GM12864 (cell line): ENCODE measurements around the gene RAG2.

Experiments used
- DNase-seq: peaks from one replicate; pipeline ENCODE4 v3.0.0-alpha.2; 2011; ENCODE audit warnings: low read depth
- H3K4me3 ChIP-seq: 2 replicates; pipeline ENCODE4 v1.5.1; 2011; ENCODE audit warnings: mild to moderate bottlenecking, low read depth, low read length, control low read depth
- TF ChIP-seq, protein P1 (sequence below): IDR thresholded peaks from 2 replicates; pipeline ENCODE4 v1.5.1; 2011; ENCODE audit warnings: low read depth, mild to moderate bottlenecking, moderate library complexity, low read length, control low read depth, inconsistent platforms; ENCODE audit errors: missing control alignments

The RAG2 gene

DNA sequence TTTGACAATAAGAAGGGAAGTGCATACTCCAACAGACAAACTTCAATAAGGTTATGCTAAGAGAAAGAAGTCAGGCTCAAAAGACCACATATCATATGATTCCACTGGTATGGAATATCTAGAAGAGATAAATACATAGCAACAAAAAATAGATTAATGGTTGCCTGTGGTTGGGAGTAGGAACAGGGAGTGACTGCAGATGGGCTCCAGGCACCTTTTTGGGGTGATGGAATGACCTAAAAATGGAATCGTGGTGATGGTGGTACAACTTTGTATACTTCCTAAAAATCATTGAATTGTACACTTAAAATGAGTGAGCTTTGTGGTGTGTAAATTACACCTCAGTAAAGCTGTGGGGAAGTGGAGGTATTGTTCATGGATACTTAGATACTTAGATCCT lies 29.0 kb upstream of the RAG2 start:
- TF ChIP-seq, protein P1, sequence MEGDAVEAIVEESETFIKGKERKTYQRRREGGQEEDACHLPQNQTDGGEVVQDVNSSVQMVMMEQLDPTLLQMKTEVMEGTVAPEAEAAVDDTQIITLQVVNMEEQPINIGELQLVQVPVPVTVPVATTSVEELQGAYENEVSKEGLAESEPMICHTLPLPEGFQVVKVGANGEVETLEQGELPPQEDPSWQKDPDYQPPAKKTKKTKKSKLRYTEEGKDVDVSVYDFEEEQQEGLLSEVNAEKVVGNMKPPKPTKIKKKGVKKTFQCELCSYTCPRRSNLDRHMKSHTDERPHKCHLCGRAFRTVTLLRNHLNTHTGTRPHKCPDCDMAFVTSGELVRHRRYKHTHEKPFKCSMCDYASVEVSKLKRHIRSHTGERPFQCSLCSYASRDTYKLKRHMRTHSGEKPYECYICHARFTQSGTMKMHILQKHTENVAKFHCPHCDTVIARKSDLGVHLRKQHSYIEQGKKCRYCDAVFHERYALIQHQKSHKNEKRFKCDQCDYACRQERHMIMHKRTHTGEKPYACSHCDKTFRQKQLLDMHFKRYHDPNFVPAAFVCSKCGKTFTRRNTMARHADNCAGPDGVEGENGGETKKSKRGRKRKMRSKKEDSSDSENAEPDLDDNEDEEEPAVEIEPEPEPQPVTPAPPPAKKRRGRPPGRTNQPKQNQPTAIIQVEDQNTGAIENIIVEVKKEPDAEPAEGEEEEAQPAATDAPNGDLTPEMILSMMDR, result no peak
- H3K4me3 ChIP-seq, result no peak overlapping the region
- DNase-seq, result no peak

DNA sequence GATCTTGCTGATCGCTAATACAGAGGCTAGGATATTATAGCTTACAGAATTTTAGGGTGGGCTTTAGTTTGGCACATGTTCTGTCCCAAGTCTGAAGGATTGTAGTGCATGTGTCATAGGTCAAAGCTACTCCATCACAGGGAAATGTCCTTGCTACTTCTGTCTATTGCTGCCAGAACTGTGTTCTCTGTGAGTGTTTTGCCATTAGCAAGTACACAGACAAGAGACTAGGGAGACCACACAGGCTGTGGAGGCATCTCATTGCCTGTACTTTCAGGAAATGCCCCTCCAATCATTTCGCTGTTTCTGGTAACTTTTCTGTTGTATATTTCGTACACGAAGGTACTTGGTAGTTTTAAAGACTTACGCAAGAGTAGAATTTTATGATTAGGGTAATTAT lies 25.5 kb upstream of the RAG2 start:
- no peak for DNase-seq

DNA sequence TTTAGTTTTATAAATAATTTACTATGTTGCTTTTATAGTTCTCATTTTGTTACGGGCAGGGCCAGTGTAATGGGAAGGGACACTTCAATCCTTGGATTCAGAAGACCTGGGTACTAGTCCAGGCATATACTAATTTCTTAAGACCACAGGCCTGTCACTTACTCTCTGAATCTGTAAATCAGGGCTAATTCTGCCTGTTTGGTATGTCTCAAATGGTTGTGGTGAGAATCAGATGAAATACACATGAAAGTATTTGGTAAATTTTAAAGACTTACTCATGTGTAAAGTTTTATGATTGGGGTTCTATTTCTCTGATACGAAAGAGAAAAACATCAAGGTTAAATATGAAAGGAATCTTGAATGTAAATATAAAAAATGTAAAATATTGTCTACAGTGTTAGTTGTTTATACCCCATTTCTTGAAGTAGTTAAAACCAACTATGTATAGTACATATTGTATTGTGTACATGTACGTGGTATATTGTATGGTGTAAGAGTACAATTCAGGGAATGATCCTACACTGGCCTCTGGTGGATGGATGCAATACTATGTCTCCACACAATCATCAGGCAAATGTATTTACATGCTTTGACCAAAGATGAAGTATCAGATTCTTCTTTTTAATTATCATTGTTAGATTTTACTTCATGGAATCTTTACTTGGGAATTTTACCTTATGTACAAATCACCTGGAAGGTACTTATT lies 24.5 kb upstream of the RAG2 start:
- H3K4me3 ChIP-seq, result no peak overlapping the region
- TF ChIP-seq, protein P1, result peak; percentile 41
- no peak for DNase-seq

More for the DNA sequence above, 25.5 kb upstream of the RAG2 start:
- TF ChIP-seq, protein P1, result no peak
- no peak overlapping the region for H3K4me3 ChIP-seq

DNA sequence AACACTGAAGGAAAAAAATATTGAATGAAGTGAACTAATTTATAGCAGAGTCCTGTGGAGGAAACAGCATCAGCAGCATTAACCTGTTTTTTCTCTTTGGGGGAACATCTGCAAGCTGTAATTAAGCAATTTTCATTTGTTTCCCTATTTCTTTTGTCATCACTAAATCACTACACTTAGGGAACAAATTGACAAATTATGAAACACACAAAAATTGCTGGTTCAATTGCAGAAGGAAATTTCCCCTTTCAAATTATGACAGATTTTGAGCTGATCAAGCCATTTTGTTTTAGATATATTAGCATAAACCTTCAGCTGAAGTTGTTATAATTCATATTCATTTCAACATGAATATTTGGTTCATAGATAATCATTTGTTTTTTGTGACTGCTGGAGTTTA lies 22.2 kb upstream of the RAG2 start:
- no peak for DNase-seq
- TF ChIP-seq, protein P1, result no peak
- H3K4me3 ChIP-seq, result no peak overlapping the region

DNA sequence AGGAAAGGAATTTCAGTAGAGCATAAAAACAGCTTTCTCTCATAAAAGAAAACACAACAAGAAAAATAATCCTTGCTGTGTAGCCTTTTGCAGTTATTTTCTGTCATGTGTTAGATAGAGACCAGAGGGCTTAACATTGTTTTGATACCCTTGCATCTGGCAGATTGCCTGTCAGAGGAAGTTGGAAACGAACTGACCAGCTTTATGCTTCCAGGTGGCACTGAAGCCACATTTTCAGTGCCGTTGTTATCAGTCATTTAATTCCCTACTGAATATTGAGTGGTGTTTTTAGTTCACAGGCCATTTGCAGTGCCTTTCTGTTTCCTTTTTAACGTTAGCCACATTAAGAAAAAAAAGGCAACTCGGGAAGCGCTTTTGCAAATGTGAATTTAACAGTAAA lies 21.5 kb upstream of the RAG2 start:
- no peak for DNase-seq
- H3K4me3 ChIP-seq, result no peak overlapping the region
- TF ChIP-seq, protein P1, result no peak

DNA sequence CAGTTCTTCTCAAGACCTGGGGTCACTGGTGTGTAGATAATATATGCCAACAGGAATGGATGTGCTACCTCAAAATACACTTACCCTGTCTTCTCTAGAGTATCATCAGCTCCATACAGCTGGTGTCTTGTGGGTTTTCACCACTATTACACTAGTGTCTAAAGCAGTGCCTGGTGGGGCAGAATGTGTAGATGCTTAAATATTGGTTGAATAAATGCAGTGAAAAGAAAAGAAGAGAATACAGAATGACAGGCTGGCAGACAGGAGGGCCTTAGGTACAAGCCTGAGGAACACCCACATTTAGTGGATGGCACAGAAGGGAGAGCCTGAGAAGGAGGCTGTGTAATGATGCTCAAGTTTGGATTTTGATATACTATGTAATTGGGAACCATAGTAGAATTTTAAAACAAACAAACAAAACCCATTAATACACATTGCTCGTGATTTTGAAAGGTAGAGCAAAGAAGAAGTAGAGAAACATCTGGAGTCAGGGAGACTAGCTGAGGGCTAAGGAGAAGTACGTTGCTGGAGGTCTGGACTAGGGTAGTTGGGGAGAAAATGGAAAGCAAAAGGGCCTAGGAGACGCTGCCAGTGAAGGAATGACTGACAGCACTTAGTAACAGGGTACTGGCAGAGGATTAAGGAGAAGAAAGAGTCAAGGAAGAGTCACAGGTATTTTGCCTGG lies 20.5 kb upstream of the RAG2 start:
- DNase-seq, result no peak
- H3K4me3 ChIP-seq, result no peak overlapping the region
- TF ChIP-seq, protein P1, result no peak
